Heart left ventricle (tissue), 16 donors: Measurements from ENCODE around the gene MEIOC. TPM values are rescaled to one million over a fixed set of nuclear protein-coding genes. Genes with fewer than 3 reads are reported as not detected.

Source experiments
- ATAC-seq, 4 donors: fragments of 200-7000 bp; cut with Tn5 transposase; one replicate each; pipeline ENCODE4 v1.9.1; 2020 to 2022; ENCODE audit warnings: moderate library complexity in 4 of 4, mild to moderate bottlenecking in 3 of 4, moderate number of reproducible peaks in 1 of 4
- DNase-seq, 5 donors: peaks; one replicate each; pipeline ENCODE4 v3.0.0-alpha.2; 2020
- H3K27ac ChIP-seq, 12 donors: fragments of 200-600 bp; sonication (generic) in 4 of 12; one replicate each; pipeline versions ENCODE4 v1.5.0 to v1.8.0; 2016 to 2022; ENCODE audit warnings: mild to moderate bottlenecking in 2 of 12
- H3K27me3 ChIP-seq, 9 donors: fragments of 200-600 bp; sonication (generic) in 2 of 9; one replicate each; pipeline versions ENCODE4 v1.5.1 to v1.8.0; 2016 to 2022; ENCODE audit warnings: mild to moderate bottlenecking in 3 of 9
- H3K36me3 ChIP-seq, 9 donors: fragments of 200-600 bp; sonication (generic) in 2 of 9; one replicate each; pipeline versions ENCODE4 v1.5.0 to v1.8.0; 2018 to 2022; ENCODE audit warnings: mild to moderate bottlenecking in 2 of 9
- H3K4me1 ChIP-seq, 12 donors: fragments of 200-600 bp; sonication (generic) in 4 of 12; one replicate each; pipeline versions ENCODE4 v1.5.0 to v1.8.0; 2016 to 2022; ENCODE audit warnings: mild to moderate bottlenecking in 3 of 12
- H3K4me3 ChIP-seq, 12 donors: fragments of 200-600 bp; sonication (generic) in 4 of 12; one replicate each; pipeline versions ENCODE4 v1.5.0 to v1.8.0; 2017 to 2022; ENCODE audit warnings: mild to moderate bottlenecking in 9 of 12, moderate library complexity in 4 of 12
- H3K9me3 ChIP-seq, 12 donors: fragments of 200-600 bp; sonication (generic) in 4 of 12; one replicate each; pipeline versions ENCODE4 v1.5.0 to v1.8.0; 2016 to 2022; ENCODE audit warnings: mild to moderate bottlenecking in 1 of 12
- CTCF ChIP-seq, 12 donors: fragments of 200-600 bp; sonication (generic) in 4 of 12; IDR thresholded peaks; one replicate each; pipeline versions ENCODE4 v1.5.0 to v1.8.0; 2018 to 2022; ENCODE audit warnings: antibody characterized with exemption in 12 of 12, mild to moderate bottlenecking in 5 of 12
- POLR2A ChIP-seq, 2 donors: fragments of 450-650 bp; IDR thresholded peaks; one replicate each; pipeline ENCODE4 v1.6.1; 2017; ENCODE audit warnings: antibody characterized with exemption in 2 of 2, mild to moderate bottlenecking in 2 of 2, moderate library complexity in 2 of 2
- WGBS, 4 donors: extraction: QIAGEN DNeasy Blood & Tissue Kit in 2 of 4; methylation state at CpG; one replicate each; pipeline versions ENCODE4 v1.1.5 to v1.1.7; 2013 to 2018; 5-methylcytosine and 5-hydroxymethylcytosine counted together
- intact Hi-C, 10 donors: fragments of 100-400 bp; cut with DNase I; formaldehyde crosslinking; loops; one replicate each; pipeline versions ENCODE4 v1.11.1 to v1.14.2; 2022
- polyA plus RNA-seq, 2 donors: library from polyadenylated mRNA; stranded (reverse); fragments of 200-250 nt; gene quantifications; one replicate each; pipeline ENCODE4 v1.2.3, GENCODE V29; 2013
- total RNA-seq, 9 donors: library from RNA; depleted of rRNA in 2 of 9; stranded (reverse); fragments of >200 nt in 2 of 9; fragmentation: NEBNext Ultra II Directional in 3 of 9; extraction: Animal tissue kit (Norgen Biotek cat#: 25700) in 3 of 9; gene quantifications; one replicate each; pipeline versions ENCODE4 v1.1.0 to v1.2.4, GENCODE V29; 2016 to 2023
- donor health status: ischemic (EF 13 %, LVEDD 7.1; RV severe dilation, severe dysfunction).
- donor health status: healthy with polysubstance abuse.
- donor health status: DM: no; HTN: yes; CAD: no.
- donor health status: DM: no; HTN: no; CAD: no.
- donor health status: ischemic (EF 25% LVEDD 6.9; RV normal size, moderate dysfunction).
- donor health status: ischemic (EF 25% LVEDD 5.7; RV mildly dilated, moderate dysfunction).
- donor health status: healthy.
- donor health status: DM: yes; HTN: yes; CAD: no.
- donor health status: ischemic (EF 35%, LVEDD 5.7; RV mildly dilated, moderate dysfunction).
- donor health status: nonischemic (EF 11% LVEDD 7.7; RV severe dilation, severe dysfunction).
- donor health status: DM: yes; HTN: yes; CAD: no.
- donor health status: PGD.
- donor health status: ischemic (EF 29% LVEDD 5.4; RV normal size, mild dysfunction).
- donor health status: nonischemic (EF 23%, LVEDD 6.1; RV moderate dilation, normal function).

The MEIOC gene
- total and polyA plus RNA-seq, 11 donors: 0.03 TPM; not detected in 10

- no peak for ATAC-seq
Observed at GRCh38 chr17:44707755-44708400, 51.6 kb downstream of the MEIOC start.

GRCh38 chr17:44708401-44709263 is 52.4 kb downstream of the MEIOC start, which contains the start of gene DBF4B:
Gene DBF4B (plus strand): TSS chr17:44708665. CDS start chr17:44708821, 156 bp downstream.
- ATAC-seq (peak; percentile 63 to 92 (median 88)), DNase-seq (peak; percentile 78 to 90 (median 81))
- Histone ChIP-seq H3K9me3 (no peaks in the 10 kb centered on the region), H3K4me1 (peaks cover 0 to 21% (median 9%) of the 10 kb centered on the region in 12 donors), H3K4me3 (peak within 1 kb of the TSS; percentile 49 to 90 (median 75)), H3K27ac (peak within 1 kb of the TSS; percentile 30 to 88 (median 82)), H3K27me3 (peaks cover 0 to 4% (median 0%) of the 10 kb centered on the region in 9 donors), H3K36me3 (peaks cover 0 to 3% (median 0%) of the 10 kb centered on the region in 9 donors)
- no peak for TF ChIP-seq CTCF (IDR thresholded peaks at IDR 0.05)
- TF ChIP-seq POLR2A (IDR thresholded peaks at IDR 0.05): peak in 1 of 2 donors; percentile 13
- WGBS, 4 donors: 0 to 1% (median 0%) methylated on average over 52 of the region's 52 CpGs
- intact Hi-C loops: loop anchor here in 1 of 10 donors (10.0 kb wide), 1 partner anchor 56 kb away; no protein-coding TSS in a partner anchor

More at GRCh38 chr17:44707755-44708400, 51.6 kb downstream of the MEIOC start:
- Histone ChIP-seq H3K9me3 (no peaks in the 10 kb centered on the region), H3K27ac (peak overlapping the region; percentile 30 to 88 (median 82)), H3K4me3 (peak overlapping the region; percentile 49 to 90 (median 75)), H3K27me3 (peaks cover 0 to 4% (median 0%) of the 10 kb centered on the region in 9 donors), H3K36me3 (no peaks in the 10 kb centered on the region), H3K4me1 (peaks cover 0 to 21% (median 9%) of the 10 kb centered on the region in 12 donors)
- TF ChIP-seq CTCF (IDR thresholded peaks at IDR 0.05) (no peak), POLR2A (IDR thresholded peaks at IDR 0.05) (no peak)
- intact Hi-C loops: loop anchor here in 1 of 10 donors (10.0 kb wide), 1 partner anchor 57 kb away; no protein-coding TSS in a partner anchor
- WGBS, 4 donors: 32 to 37% (median 36%) methylated on average over 4 of the region's 4 CpGs
- no peak for DNase-seq

GRCh38 chr17:44719444-44719843 is 63.2 kb downstream of the MEIOC start:
- no peaks in the 10 kb centered on the region for H3K27me3 ChIP-seq
- H3K4me3 ChIP-seq: no peak overlapping the region
- H3K27ac ChIP-seq: no peak overlapping the region
- intact Hi-C loops: no loop called here
- H3K9me3 ChIP-seq: no peaks in the 10 kb centered on the region
- TF ChIP-seq POLR2A (IDR thresholded peaks at IDR 0.05) (no peak), CTCF (IDR thresholded peaks at IDR 0.05) (no peak)
- no peaks in the 10 kb centered on the region for H3K4me1 ChIP-seq
- ATAC-seq (no peak), DNase-seq (no peak)
- 90 to 100% (median 95%) methylated on average over 1 of the region's 1 CpG for WGBS, 4 donors
- peaks cover 0 to 24% (median 4%) of the 10 kb centered on the region in 9 donors for H3K36me3 ChIP-seq

GRCh38 chr17:44722254-44722653 is 66.0 kb downstream of the MEIOC start:
- DNase-seq (no peak), ATAC-seq (no peak)
- intact Hi-C loops: no loop called here
- Histone ChIP-seq H3K27me3 (no peaks in the 10 kb centered on the region), H3K27ac (no peak overlapping the region), H3K36me3 (peaks cover 0 to 34% (median 4%) of the 10 kb centered on the region in 9 donors), H3K9me3 (no peaks in the 10 kb centered on the region), H3K4me3 (no peak overlapping the region), H3K4me1 (no peaks in the 10 kb centered on the region)
- 82 to 89% (median 87%) methylated on average over 5 of the region's 5 CpGs for WGBS, 4 donors
- no peak for TF ChIP-seq CTCF (IDR thresholded peaks at IDR 0.05)
- TF ChIP-seq POLR2A (IDR thresholded peaks at IDR 0.05): no peak
